ENCODE results near the gene PRPS2.

PRPS2 gene

GRCh38 chrX:12843668-12844279 lies 52.6 kb downstream of the PRPS2 start:
- H3K9ac ChIP-seq (ENCODE audit: low read depth, low read length, poor library complexity, severe bottlenecking): no peak overlapping the region
- H4K20me1 ChIP-seq (ENCODE audit: insufficient read depth, low read length, poor library complexity, severe bottlenecking): no peaks in the 10 kb centered on the region
- no peak overlapping the region for H3K4me2 ChIP-seq (ENCODE audit: low read depth, low read length, poor library complexity, severe bottlenecking)
- no peaks in the 10 kb centered on the region for H3K4me1 ChIP-seq (ENCODE audit: insufficient read depth, low read length, poor library complexity, severe bottlenecking)
- H3K27me3 ChIP-seq (ENCODE audit: insufficient read depth, low read length, poor library complexity, severe bottlenecking): no peaks in the 10 kb centered on the region
- no peaks in the 10 kb centered on the region for H3K36me3 ChIP-seq (ENCODE audit: insufficient read depth, low read length)
- H3K9me3 ChIP-seq (ENCODE audit: insufficient read depth, low read depth, low read length): no peaks in the 10 kb centered on the region
- H3F3A ChIP-seq (ENCODE audit: low read depth): no peaks in the 10 kb centered on the region
- H3K9me2 ChIP-seq (replicated peaks; ENCODE audit: low read depth, low read length): no peaks in the 10 kb centered on the region
- H3K4me3 ChIP-seq (ENCODE audit: low read length, poor library complexity, severe bottlenecking): no peak overlapping the region
- TF ChIP-seq CTCF (conservative IDR thresholded peaks at IDR 0.05; ENCODE audit: low read length) (no peak), EZH2phosphoT487 (IDR thresholded peaks at IDR 0.05; ENCODE audit: borderline replicate concordance) (no peak)
- no peak overlapping the region for H2AFZ ChIP-seq (ENCODE audit: low read length)
- no peaks in the 10 kb centered on the region for H3K79me2 ChIP-seq (ENCODE audit: insufficient read depth, low read length)

GRCh38 chrX:12844319-12844718 lies 53.1 kb downstream of the PRPS2 start:
- no peaks in the 10 kb centered on the region for H4K20me1 ChIP-seq (ENCODE audit: insufficient read depth, low read length, poor library complexity, severe bottlenecking)
- H3K27me3 ChIP-seq (ENCODE audit: insufficient read depth, low read length, poor library complexity, severe bottlenecking): no peaks in the 10 kb centered on the region
- no peak overlapping the region for H3K9ac ChIP-seq (ENCODE audit: low read depth, low read length, poor library complexity, severe bottlenecking)
- no peak overlapping the region for H3K4me2 ChIP-seq (ENCODE audit: low read depth, low read length, poor library complexity, severe bottlenecking)
- no peaks in the 10 kb centered on the region for H3K79me2 ChIP-seq (ENCODE audit: insufficient read depth, low read length)
- H3K36me3 ChIP-seq (ENCODE audit: insufficient read depth, low read length): no peaks in the 10 kb centered on the region
- no peak overlapping the region for H2AFZ ChIP-seq (ENCODE audit: low read length)
- H3K9me2 ChIP-seq (replicated peaks; ENCODE audit: low read depth, low read length): no peaks in the 10 kb centered on the region
- TF ChIP-seq CTCF (conservative IDR thresholded peaks at IDR 0.05; ENCODE audit: low read length): no peak
- TF ChIP-seq EZH2phosphoT487 (IDR thresholded peaks at IDR 0.05; ENCODE audit: borderline replicate concordance): no peak
- no peak overlapping the region for H3K4me3 ChIP-seq (ENCODE audit: low read length, poor library complexity, severe bottlenecking)
- H3K9me3 ChIP-seq (ENCODE audit: insufficient read depth, low read depth, low read length): no peaks in the 10 kb centered on the region
- H3K4me1 ChIP-seq (ENCODE audit: insufficient read depth, low read length, poor library complexity, severe bottlenecking): no peaks in the 10 kb centered on the region
- H3F3A ChIP-seq (ENCODE audit: low read depth): no peaks in the 10 kb centered on the region

GRCh38 chrX:12865359-12865758 lies 74.1 kb downstream of the PRPS2 start:
- no peaks in the 10 kb centered on the region for H4K20me1 ChIP-seq (ENCODE audit: insufficient read depth, low read length, poor library complexity, severe bottlenecking)
- no peaks in the 10 kb centered on the region for H3K27me3 ChIP-seq (ENCODE audit: insufficient read depth, low read length, poor library complexity, severe bottlenecking)
- no peak overlapping the region for H2AFZ ChIP-seq (ENCODE audit: low read length)
- H3K9ac ChIP-seq (ENCODE audit: low read depth, low read length, poor library complexity, severe bottlenecking): no peak overlapping the region
- no peaks in the 10 kb centered on the region for H3K9me3 ChIP-seq (ENCODE audit: insufficient read depth, low read depth, low read length)
- H3K4me1 ChIP-seq (ENCODE audit: insufficient read depth, low read length, poor library complexity, severe bottlenecking): no peaks in the 10 kb centered on the region
- H3K9me2 ChIP-seq (replicated peaks; ENCODE audit: low read depth, low read length): no peaks in the 10 kb centered on the region
- no peak overlapping the region for H3K4me3 ChIP-seq (ENCODE audit: low read length, poor library complexity, severe bottlenecking)
- H3F3A ChIP-seq (ENCODE audit: low read depth): no peaks in the 10 kb centered on the region
- H3K79me2 ChIP-seq (ENCODE audit: insufficient read depth, low read length): no peaks in the 10 kb centered on the region
- TF ChIP-seq EZH2phosphoT487 (IDR thresholded peaks at IDR 0.05; ENCODE audit: borderline replicate concordance) (no peak), CTCF (conservative IDR thresholded peaks at IDR 0.05; ENCODE audit: low read length) (no peak)
- no peak overlapping the region for H3K4me2 ChIP-seq (ENCODE audit: low read depth, low read length, poor library complexity, severe bottlenecking)
- H3K36me3 ChIP-seq (ENCODE audit: insufficient read depth, low read length): no peaks in the 10 kb centered on the region

Measured in Loucy (cell line).